OCI-M2 (cell line): ENCODE measurements around the gene AFDN.

Source experiments
- DNase-seq: peaks from one replicate; lab custom pipeline; 2025; ENCODE audit not compliant: unreplicated experiment; lab: John Stamatoyannopoulos, UW

Gene AFDN

GRCh38 chr6:167860550-167861226 lies 34.0 kb downstream of the AFDN start:
- no peak for DNase-seq

- DNase-seq, result no peak
Measured at GRCh38 chr6:167861424-167861823, 34.7 kb downstream of the AFDN start.

GRCh38 chr6:167863897-167864296 lies 37.2 kb downstream of the AFDN start:
- DNase-seq, result no peak

DNA sequence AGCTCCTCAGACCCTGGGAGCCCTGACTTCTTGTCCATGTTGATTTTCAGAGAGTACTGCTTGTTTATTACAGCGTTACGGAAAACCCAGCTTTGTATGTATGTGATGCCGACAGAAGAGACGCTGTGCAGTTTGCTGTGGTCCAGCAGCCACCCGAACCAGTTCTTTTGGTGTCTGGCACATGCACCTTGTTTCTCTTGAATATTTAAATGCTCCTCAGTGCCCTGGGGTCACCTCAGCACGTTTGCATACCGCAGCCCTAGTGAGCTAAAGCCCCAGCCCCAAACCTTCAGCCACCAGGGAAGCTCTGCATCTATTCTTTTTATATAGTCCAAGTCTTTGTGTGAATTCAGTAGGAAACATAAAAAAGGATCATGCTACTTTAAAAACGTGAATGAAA lies 39.9 kb downstream of the AFDN start:
- no peak for DNase-seq

DNA sequence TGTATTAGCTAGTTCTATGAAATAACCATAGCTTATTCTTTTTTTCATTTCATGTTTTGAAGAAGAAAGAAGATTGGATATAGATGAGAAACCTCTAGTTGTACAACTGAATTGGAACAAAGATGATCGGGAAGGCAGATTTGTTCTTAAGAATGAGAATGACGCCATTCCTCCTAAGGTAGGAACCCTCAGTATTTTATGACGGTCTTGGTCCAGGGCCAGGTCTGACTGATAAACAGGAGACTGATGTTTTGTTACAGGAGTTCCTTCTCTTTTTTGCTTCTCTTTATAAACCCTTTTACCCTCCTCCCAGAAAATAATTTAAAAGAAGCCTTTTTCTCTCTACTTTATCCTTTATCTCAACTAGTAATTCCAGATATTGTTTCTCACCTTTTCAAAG lies 43.6 kb downstream of the AFDN start:
- no peak for DNase-seq

- DNase-seq, result no peak
Measured at GRCh38 chr6:167872538-167873210, 46.0 kb downstream of the AFDN start.

- no peak for DNase-seq
Measured at GRCh38 chr6:167877994-167878779, 51.5 kb downstream of the AFDN start.

- DNase-seq, result no peak
Measured at GRCh38 chr6:167879612-167880011, 52.9 kb downstream of the AFDN start.

DNA sequence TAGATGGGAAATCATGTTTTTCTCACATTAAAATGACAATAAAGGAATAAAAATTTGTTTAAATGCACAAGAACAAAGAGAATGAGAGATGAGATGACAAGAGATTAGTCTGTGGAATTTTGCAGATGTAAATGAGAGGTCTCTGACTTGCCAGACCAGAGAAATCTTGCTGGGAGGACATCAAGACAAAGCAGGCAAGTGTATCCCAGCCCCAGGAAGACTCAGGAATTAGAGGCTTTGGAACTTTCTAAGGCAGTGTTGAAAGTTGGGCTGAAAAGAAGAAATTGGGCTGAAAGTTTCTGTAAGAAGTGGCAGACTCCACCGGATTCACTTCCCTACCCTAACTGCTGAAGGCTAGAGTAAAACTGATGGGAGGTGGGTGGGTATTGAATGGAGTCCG lies 54.6 kb downstream of the AFDN start:
- DNase-seq, result no peak

GRCh38 chr6:167882244-167882643 lies 55.5 kb downstream of the AFDN start:
- no peak for DNase-seq

DNA sequence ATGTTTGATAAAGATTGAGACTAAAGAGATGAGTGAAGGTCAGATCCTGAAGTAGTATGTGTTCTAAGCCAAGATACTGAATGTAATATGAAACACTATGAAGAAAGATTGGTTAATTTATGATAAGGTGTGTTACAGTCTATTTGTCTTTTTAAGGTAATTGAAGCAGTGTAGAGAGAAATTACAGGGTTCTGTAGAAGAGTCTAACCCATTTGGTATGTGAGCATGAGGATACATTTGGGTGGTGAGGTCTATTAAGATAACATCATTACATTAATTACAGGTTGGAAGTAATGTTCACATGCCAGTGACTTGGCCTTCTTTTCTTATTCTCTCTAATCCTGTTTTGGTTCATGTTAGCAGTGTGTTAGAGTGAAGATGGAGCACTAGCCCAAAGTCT lies 61.4 kb downstream of the AFDN start:
- no peak for DNase-seq

DNA sequence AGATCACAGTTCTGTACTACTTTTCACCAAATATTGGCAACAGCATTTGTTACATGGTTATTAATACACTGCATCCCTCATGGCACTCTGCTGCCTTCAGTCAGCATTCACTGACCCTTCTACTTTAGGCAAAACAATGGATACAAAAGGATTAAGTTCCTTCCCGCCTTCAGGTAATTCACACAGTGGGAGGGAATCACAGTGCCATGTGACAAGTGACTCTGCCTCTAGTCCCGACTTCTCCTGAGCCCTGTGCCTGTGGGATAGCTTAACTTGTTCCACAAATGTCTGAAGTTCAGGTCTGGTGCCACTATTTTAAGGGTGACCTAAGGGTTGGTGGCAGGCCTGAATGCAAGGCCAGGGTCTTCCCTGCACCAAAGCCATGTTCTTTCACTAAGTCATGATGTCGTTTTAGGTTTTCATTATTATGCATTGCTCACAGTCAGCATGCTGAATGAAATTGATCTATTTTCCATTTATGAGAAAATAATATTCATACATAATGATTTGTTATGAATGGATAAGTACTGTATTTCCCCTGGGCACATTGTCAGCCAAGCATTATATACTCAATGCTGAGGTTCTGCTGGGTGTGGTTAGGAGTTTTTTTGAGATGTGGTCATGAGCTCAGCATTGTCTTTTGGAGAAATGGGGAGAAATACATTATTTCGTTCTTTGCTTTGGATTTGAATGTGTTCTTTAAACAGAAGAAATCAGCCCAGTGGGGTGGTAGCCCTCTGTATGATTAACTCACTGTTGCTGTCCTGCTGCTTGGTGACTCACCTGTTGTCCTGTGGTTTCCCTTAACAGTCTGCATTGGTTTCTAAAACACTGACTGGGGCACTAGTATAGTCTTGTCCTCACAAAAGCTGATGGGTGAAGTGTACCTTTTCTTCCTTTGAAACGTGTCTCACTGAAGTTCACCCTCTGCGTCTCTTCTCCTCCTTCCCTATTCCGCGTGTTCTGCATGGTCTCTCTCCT lies 66.4 kb downstream of the AFDN start:
- no peak for DNase-seq

DNA sequence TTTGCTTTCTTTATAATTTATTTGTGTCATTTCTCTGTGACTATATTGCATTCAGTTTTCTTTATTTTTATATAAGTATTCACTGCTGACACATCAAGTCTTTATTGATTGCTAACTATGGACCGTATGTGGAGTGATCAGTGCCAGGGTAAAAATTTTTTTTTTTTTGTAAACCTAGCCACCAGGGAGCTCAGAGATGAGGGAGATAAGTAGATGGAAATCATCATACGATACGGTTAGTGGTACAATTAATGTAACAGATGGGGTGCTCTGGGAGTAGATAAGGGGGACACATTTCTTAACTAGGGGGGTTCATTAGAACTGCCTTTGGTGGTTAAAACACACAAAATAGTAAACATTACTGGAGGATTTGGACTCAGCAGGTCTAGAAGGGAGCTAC lies 68.3 kb downstream of the AFDN start:
- no peak for DNase-seq

GRCh38 chr6:167896648-167897047 lies 69.9 kb downstream of the AFDN start:
- DNase-seq, result no peak

GRCh38 chr6:167898673-167899311 lies 72.1 kb downstream of the AFDN start:
- DNase-seq, result peak; percentile 21

- DNase-seq, result no peak
Measured at GRCh38 chr6:167904791-167905190, 78.1 kb downstream of the AFDN start.

GRCh38 chr6:167906899-167907298 lies 80.2 kb downstream of the AFDN start:
- no peak for DNase-seq

DNA sequence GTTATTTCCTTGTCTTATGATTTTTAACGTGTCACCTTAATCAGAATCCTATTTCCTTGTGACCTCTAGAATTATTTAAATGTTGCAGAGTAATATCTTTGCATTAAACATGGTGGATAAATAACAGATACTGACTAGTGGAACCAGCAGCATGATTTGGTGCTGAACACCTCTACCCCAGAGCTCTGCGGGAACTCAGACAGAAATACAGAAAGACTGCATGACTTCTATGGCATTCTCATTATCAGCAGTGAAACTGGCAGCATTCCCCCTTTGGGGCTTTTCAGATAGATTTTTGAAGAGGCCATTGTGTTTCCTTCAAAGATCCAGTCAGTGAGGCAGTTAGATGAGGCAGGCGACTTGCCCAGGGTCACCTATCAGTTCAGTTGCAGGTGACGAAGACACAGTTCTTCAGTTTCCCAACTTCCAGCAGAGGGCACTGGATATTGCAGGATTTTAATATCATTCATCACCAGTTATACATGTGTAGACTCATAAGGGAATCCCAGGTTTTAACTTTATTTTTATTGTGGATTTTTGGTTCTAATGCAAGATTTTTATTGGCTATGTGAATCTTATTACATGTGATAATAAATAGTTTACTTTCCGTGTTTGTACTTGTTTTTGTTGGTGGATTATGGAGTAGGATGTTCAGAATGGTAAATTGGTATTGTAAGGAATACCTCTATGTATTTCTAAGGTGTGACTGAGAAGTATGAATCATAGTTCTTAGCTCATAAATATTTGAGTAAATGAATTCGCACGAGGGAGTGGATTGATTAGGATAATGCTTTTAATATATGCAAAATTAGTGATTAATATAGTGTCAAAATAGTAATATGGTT lies 81.3 kb downstream of the AFDN start:
- DNase-seq, result no peak

- DNase-seq, result no peak
Measured at GRCh38 chr6:167910007-167910406, 83.3 kb downstream of the AFDN start.

DNA sequence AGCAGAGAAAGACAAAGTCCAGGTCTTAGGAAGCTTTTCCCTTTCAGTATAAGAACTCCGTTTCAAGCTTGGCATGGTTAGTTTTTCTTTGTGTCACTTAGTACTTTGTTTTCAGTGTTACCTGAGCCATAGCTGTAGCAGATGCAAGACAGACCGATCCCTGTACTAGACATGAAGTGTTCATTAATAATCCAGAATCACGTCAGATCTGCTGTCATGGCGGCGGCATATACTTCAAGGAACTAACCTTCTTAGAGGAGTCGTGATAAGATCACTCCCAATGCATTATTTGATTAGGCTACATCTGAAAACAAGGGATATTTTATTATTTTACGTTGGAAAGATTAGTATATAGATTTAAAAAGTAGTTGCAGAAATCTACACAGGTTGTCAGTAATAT lies 83.9 kb downstream of the AFDN start:
- DNase-seq, result no peak
